GM19397 (cell line): ENCODE results near the gene SUGP2.
"Not testable (repeated sequence)": the region's sequence is repeated elsewhere in the genome, so short reads cannot be mapped to it uniquely, and the experiment has no call there.

ENCODE experiments used
- ATAC-seq: cut with Tn5 transposase; IDR thresholded peaks from one replicate; pipeline ENCODE4 v1.9.1; 2021; ENCODE audit warnings: mild to moderate bottlenecking, moderate library complexity; ENCODE audit not compliant: unreplicated experiment

Gene SUGP2

GRCh38 chr19:19034204-19034624 lies 897 bp upstream of the SUGP2 start:
- no peak for ATAC-seq

- no peak for ATAC-seq
Measured at GRCh38 chr19:19033176-19033425, 216 bp downstream of the SUGP2 start.

GRCh38 chr19:19032420-19033175 lies 719 bp downstream of the SUGP2 start:
- peak; percentile 4 for ATAC-seq

GRCh38 chr19:19031891-19032290 lies 1.4 kb downstream of the SUGP2 start:
- ATAC-seq: no peak

- ATAC-seq: no peak
Measured at GRCh38 chr19:19028526-19028925, 4.8 kb downstream of the SUGP2 start.

GRCh38 chr19:19027228-19027627 lies 6.1 kb downstream of the SUGP2 start:
- no peak for ATAC-seq

GRCh38 chr19:19026299-19026971 lies 6.9 kb downstream of the SUGP2 start:
- no peak for ATAC-seq

GRCh38 chr19:19025861-19026260 lies 7.5 kb downstream of the SUGP2 start:
- no peak for ATAC-seq

GRCh38 chr19:19023376-19023775 lies 9.9 kb downstream of the SUGP2 start:
- ATAC-seq: not testable (repeated sequence)

GRCh38 chr19:19022380-19022961 lies 10.8 kb downstream of the SUGP2 start:
- ATAC-seq: no peak

- no peak for ATAC-seq
Measured at GRCh38 chr19:19021115-19021514, 12.2 kb downstream of the SUGP2 start.

- no peak for ATAC-seq
Measured at GRCh38 chr19:19010551-19010950, 22.8 kb downstream of the SUGP2 start.

- ATAC-seq: no peak
Measured at GRCh38 chr19:19009951-19010350, 23.4 kb downstream of the SUGP2 start.

- ATAC-seq: no peak
Measured at GRCh38 chr19:19006213-19006612, 27.1 kb downstream of the SUGP2 start.

- ATAC-seq: no peak
Measured at GRCh38 chr19:19004144-19004543, 29.2 kb downstream of the SUGP2 start.

- ATAC-seq: no peak
Measured at GRCh38 chr19:18999896-19000620, 33.3 kb downstream of the SUGP2 start.

- no peak for ATAC-seq
Measured at GRCh38 chr19:18999016-18999758, 34.1 kb downstream of the SUGP2 start.

- no peak for ATAC-seq
Measured at GRCh38 chr19:18998276-18998675, 35.0 kb downstream of the SUGP2 start.

GRCh38 chr19:18996796-18997394 lies 36.4 kb downstream of the SUGP2 start:
- no peak for ATAC-seq

GRCh38 chr19:18996351-18996750 lies 37.0 kb downstream of the SUGP2 start:
- ATAC-seq: no peak

- no peak for ATAC-seq
Measured at GRCh38 chr19:18995804-18996241, 37.5 kb downstream of the SUGP2 start.
